HG02885 (cell line): ENCODE data around the gene AP2A2.
A peak's percentile ranks its signal among the peaks of the same experiment; 100 is the strongest.

ENCODE experiments used
- ATAC-seq: cut with Tn5 transposase; IDR thresholded peaks from one replicate; pipeline ENCODE4 v1.9.1; 2021; ENCODE audit warnings: mild to moderate bottlenecking; ENCODE audit not compliant: unreplicated experiment, poor library complexity

AP2A2 gene

GRCh38 chr11:991711-992307, 66.1 kb downstream of the AP2A2 start:
- no peak for ATAC-seq

- ATAC-seq = no peak
Observed at GRCh38 chr11:992577-992976, 66.9 kb downstream of the AP2A2 start.

GRCh38 chr11:993632-994167, 68.0 kb downstream of the AP2A2 start:
- no peak for ATAC-seq

- no peak for ATAC-seq
Observed at GRCh38 chr11:995044-995751, 69.5 kb downstream of the AP2A2 start.

- peak; percentile 58 for ATAC-seq
Observed at GRCh38 chr11:995752-996420, 70.2 kb downstream of the AP2A2 start.

GRCh38 chr11:996681-997080, 71.0 kb downstream of the AP2A2 start:
- no peak for ATAC-seq

- ATAC-seq = no peak
Observed at GRCh38 chr11:997907-998306, 72.2 kb downstream of the AP2A2 start.

GRCh38 chr11:999009-999408, 73.3 kb downstream of the AP2A2 start:
- ATAC-seq = no peak

- no peak for ATAC-seq
Observed at GRCh38 chr11:1000357-1001278, 74.9 kb downstream of the AP2A2 start.

- no peak for ATAC-seq
Observed at GRCh38 chr11:1001617-1002405, 76.1 kb downstream of the AP2A2 start.

- no peak for ATAC-seq
Observed at GRCh38 chr11:1002406-1002984, 76.8 kb downstream of the AP2A2 start.

- ATAC-seq = no peak
Observed at GRCh38 chr11:1003159-1003558, 77.5 kb downstream of the AP2A2 start.

- no peak for ATAC-seq
Observed at GRCh38 chr11:1005928-1006327, 80.3 kb downstream of the AP2A2 start.

GRCh38 chr11:1006762-1007161, 81.1 kb downstream of the AP2A2 start:
- ATAC-seq = no peak

- ATAC-seq = no peak
Observed at GRCh38 chr11:1007279-1007678, 81.6 kb downstream of the AP2A2 start.

GRCh38 chr11:1008001-1008802, 82.5 kb downstream of the AP2A2 start:
- ATAC-seq = no peak

- ATAC-seq = no peak
Observed at GRCh38 chr11:1008803-1009145, 83.1 kb downstream of the AP2A2 start.

GRCh38 chr11:1009371-1009770, 83.7 kb downstream of the AP2A2 start:
- ATAC-seq = no peak

- ATAC-seq = no peak
Observed at GRCh38 chr11:1009991-1010390, 84.3 kb downstream of the AP2A2 start.
